Hepatocyte (in vitro differentiated cells): ENCODE results near the gene PDX1. TPM values are rescaled to one million over a fixed set of nuclear protein-coding genes. Genes with fewer than 3 reads are reported as not detected.

Experiments used
- DNase-seq: peaks from one replicate; pipeline ENCODE4 v3.0.0-alpha.2; 2016; ENCODE audit warnings: low spot score
- H2AFZ ChIP-seq: fragments of 200-600 bp; sonication (generic); 2 replicates; pipeline ENCODE4 v1.6.0; 2016; ENCODE audit warnings: antibody characterized with exemption, mild to moderate bottlenecking
- H3K27ac ChIP-seq: fragments of 200-600 bp; sonication (generic); 2 replicates; pipeline ENCODE4 v1.5.1; 2016; ENCODE audit warnings: mild to moderate bottlenecking
- H3K27me3 ChIP-seq: fragments of 200-600 bp; sonication (generic); 2 replicates; pipeline ENCODE4 v1.6.1; 2016
- H3K36me3 ChIP-seq: fragments of 200-600 bp; sonication (generic); replicated peaks from 2 replicates; pipeline ENCODE4 v1.5.1; 2016; ENCODE audit warnings: low read depth; ENCODE audit not compliant: insufficient read depth
- H3K4me1 ChIP-seq: fragments of 200-600 bp; sonication (generic); 2 replicates; pipeline ENCODE4 v1.5.1; 2016; ENCODE audit warnings: mild to moderate bottlenecking, moderate library complexity; ENCODE audit not compliant: insufficient read depth
- H3K4me2 ChIP-seq: fragments of 200-600 bp; sonication (generic); 2 replicates; pipeline ENCODE4 v1.6.0; 2016
- H3K4me3 ChIP-seq: fragments of 200-600 bp; sonication (generic); 2 replicates; pipeline ENCODE4 v1.5.1; 2016; ENCODE audit warnings: mild to moderate bottlenecking
- H3K79me2 ChIP-seq: fragments of 200-600 bp; sonication (generic); 2 replicates; pipeline ENCODE4 v1.6.0; 2017; ENCODE audit warnings: mild to moderate bottlenecking
- H3K9me2 ChIP-seq: fragments of 200-600 bp; sonication (generic); replicated peaks from 2 replicates; pipeline ENCODE4 v1.6.0; 2017; ENCODE audit warnings: mild to moderate bottlenecking; ENCODE audit not compliant: insufficient read depth
- H3K9me3 ChIP-seq: fragments of 200-600 bp; sonication (generic); 2 replicates; pipeline ENCODE4 v1.5.1; 2016; ENCODE audit warnings: low read depth, mild to moderate bottlenecking
- H4K20me1 ChIP-seq: fragments of 200-600 bp; sonication (generic); 2 replicates; pipeline ENCODE4 v1.6.0; 2016; ENCODE audit warnings: mild to moderate bottlenecking; ENCODE audit not compliant: insufficient read depth, poor library complexity, severe bottlenecking
- CTCF ChIP-seq: fragments of 200-600 bp; sonication (generic); IDR thresholded peaks from 2 replicates; pipeline ENCODE4 v1.5.1; 2016; ENCODE audit warnings: antibody characterized with exemption, mild to moderate bottlenecking; ENCODE audit not compliant: poor library complexity
- EZH2 ChIP-seq: fragments of 200-600 bp; sonication (generic); IDR thresholded peaks from 2 replicates; pipeline ENCODE4 v1.6.1; 2016; ENCODE audit warnings: antibody characterized with exemption, mild to moderate bottlenecking, borderline replicate concordance
- EZH2phosphoT487 ChIP-seq: fragments of 200-600 bp; sonication (generic); IDR thresholded peaks from one replicate; pipeline ENCODE4 v1.6.1; 2018; ENCODE audit warnings: antibody characterized with exemption, mild to moderate bottlenecking, low read depth, moderate library complexity; ENCODE audit not compliant: unreplicated experiment, severe bottlenecking
- WGBS: methylation state at CpG from one replicate; pipeline ENCODE4 v1.1.6; 2016; ENCODE audit warnings: low lambda C conversion rate; ENCODE audit errors: missing lambda C conversion rate; 5-methylcytosine and 5-hydroxymethylcytosine counted together
- polyA plus RNA-seq: library from polyadenylated mRNA; unstranded; fragments of >200 nt; fragmentation: Nextera tagmentation; extraction: Ambion mirVana; gene quantifications from 2 replicates; pipeline ENCODE4 v1.2.1, GENCODE V29; 2016
- total RNA-seq: library from RNA; depleted of rRNA; stranded (reverse); fragments of >200 nt; gene quantifications from 2 replicates; pipeline ENCODE4 v1.2.3, GENCODE V29; 2014

Gene PDX1
- total and polyA plus RNA-seq, 2 experiments from 2014 or later = 1.3 to 1.8 TPM

DNA sequence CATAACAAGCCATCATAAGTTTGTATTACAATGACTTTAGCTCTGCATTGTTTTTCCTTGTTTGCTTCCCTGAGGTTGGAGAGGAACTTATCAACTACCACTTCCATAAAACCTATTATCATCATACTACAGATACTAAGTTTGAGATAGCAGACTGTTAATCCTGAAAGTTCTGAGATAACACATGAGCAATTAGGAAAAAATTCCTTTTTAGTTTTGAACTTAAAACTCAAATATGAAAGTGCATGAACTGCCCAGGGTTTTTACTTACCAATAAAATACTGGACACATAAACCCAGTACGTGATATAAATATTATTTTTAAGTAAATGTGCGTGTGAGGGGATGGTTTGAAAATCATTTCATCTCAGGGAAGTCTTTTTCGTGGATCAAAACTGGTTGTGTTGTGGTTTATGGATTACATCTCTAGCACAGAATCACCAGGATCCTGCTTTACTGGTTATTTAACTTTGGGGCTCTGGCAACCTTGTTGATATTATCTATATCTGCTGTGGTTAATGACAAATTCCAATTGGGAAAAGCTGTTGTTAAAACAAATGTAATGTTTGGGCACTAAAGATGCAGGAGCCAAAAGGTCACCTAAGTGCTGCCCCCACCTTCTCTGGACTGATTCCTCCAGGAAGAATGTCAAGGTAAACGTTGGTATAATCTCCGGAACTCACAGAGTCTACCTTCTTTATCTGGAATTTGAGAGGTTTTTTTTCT lies 36.9 kb downstream of the PDX1 start:
- Histone ChIP-seq H4K20me1 (no peaks in the 10 kb centered on the region), H3K79me2 (peaks cover 2% of the 10 kb centered on the region), H3K27ac (peak overlapping the region; percentile 58), H3K4me1 (peaks cover 29% of the 10 kb centered on the region), H3K4me3 (no peak overlapping the region), H3K9me2 (no peaks in the 10 kb centered on the region), H3K9me3 (no peaks in the 10 kb centered on the region), H2AFZ (no peak overlapping the region), H3K27me3 (peaks cover 26% of the 10 kb centered on the region), H3K36me3 (no peaks in the 10 kb centered on the region), H3K4me2 (peak overlapping the region; percentile 45)
- no peak for TF ChIP-seq EZH2
- TF ChIP-seq CTCF = no peak
- no peak for TF ChIP-seq EZH2phosphoT487
- WGBS = 18% methylated on average over 5 of the region's 5 CpGs
- DNase-seq = peak; percentile 24

- H3K4me2 ChIP-seq = peak overlapping the region; percentile 92
- TF ChIP-seq EZH2 = no peak
- TF ChIP-seq CTCF = no peak
- TF ChIP-seq EZH2phosphoT487 = no peak
- H3K4me1 ChIP-seq = peaks cover 50% of the 10 kb centered on the region
- 45% methylated on average over 14 of the region's 14 CpGs for WGBS
- H3K4me3 ChIP-seq = peak overlapping the region; percentile 27
- H3K9me2 ChIP-seq = no peaks in the 10 kb centered on the region
- H3K27me3 ChIP-seq = peaks cover 42% of the 10 kb centered on the region
- no peak for DNase-seq
- peak overlapping the region; percentile 98 for H3K27ac ChIP-seq
- H3K9me3 ChIP-seq = no peaks in the 10 kb centered on the region
- peak overlapping the region; percentile 26 for H2AFZ ChIP-seq
- H3K36me3 ChIP-seq = no peaks in the 10 kb centered on the region
- peaks cover 25% of the 10 kb centered on the region for H3K79me2 ChIP-seq
- H4K20me1 ChIP-seq = no peaks in the 10 kb centered on the region
These were observed 40.2 kb downstream of the PDX1 start for GRCh38 chr13:27959976-27960361.

GRCh38 chr13:27960362-27961226 lies 40.8 kb downstream of the PDX1 start:
- peaks cover 50% of the 10 kb centered on the region for H3K4me1 ChIP-seq
- H2AFZ ChIP-seq = peak overlapping the region; percentile 26

More at GRCh38 chr13:27960362-27961226, 40.8 kb downstream of the PDX1 start:
- H4K20me1 ChIP-seq = no peaks in the 10 kb centered on the region
- peaks cover 47% of the 10 kb centered on the region for H3K27me3 ChIP-seq
- no peaks in the 10 kb centered on the region for H3K36me3 ChIP-seq
- peak; percentile 88 for DNase-seq
- H3K4me3 ChIP-seq = peak overlapping the region; percentile 27
- H3K27ac ChIP-seq = peak overlapping the region; percentile 98
- WGBS = 4% methylated on average over 55 of the region's 73 CpGs
- peaks cover 31% of the 10 kb centered on the region for H3K79me2 ChIP-seq
- no peaks in the 10 kb centered on the region for H3K9me2 ChIP-seq
- TF ChIP-seq EZH2 (peak; percentile 73), CTCF (peak; percentile 61), EZH2phosphoT487 (no peak)
- no peaks in the 10 kb centered on the region for H3K9me3 ChIP-seq
- H3K4me2 ChIP-seq = peak overlapping the region; percentile 92
